WTC11 (cell line): ENCODE data around the gene MAP1LC3A.

Experiments used
- ZBTB43 ChIP-seq: sonication (generic); formaldehyde crosslinking; IDR thresholded peaks from 2 replicates; pipeline ENCODE4 v1.8.1; 2023; ENCODE audit warnings: mild to moderate bottlenecking, missing genetic modification reagents
- ZNF671 ChIP-seq: fragments of 250-450 bp; sonication (Bioruptor Pico); IDR thresholded peaks from 2 replicates; pipeline ENCODE4 v1.8.0; 2021; ENCODE audit warnings: mild to moderate bottlenecking

- no peak for TF ChIP-seq ZBTB43
- TF ChIP-seq ZNF671 (CRISPR knock-in tag), result no peak
These were observed 5.9 kb upstream of the MAP1LC3A start for GRCh38 chr20:34552569-34552968.
